OCI-LY7 (cell line): ENCODE data around the gene GAMT. TPM values are rescaled to one million over a fixed set of nuclear protein-coding genes. Genes with fewer than 3 reads are reported as not detected.

Experiments used
- BruUV-seq: library from RNA; stranded (reverse); fragments of 400-500 nt; replicated peaks from 2 replicates; lab custom pipeline; 2021; lab: Mats Ljungman, UMichigan
- CTCF ChIA-PET: fragments of 300-600 bp; sonication (Branson Sonifier 250); formaldehyde crosslinking; loops from one replicate; lab custom pipeline; 2022; ENCODE audit warnings: antibody characterized with exemption; ENCODE audit not compliant: unreplicated experiment; lab: Charles Lee
- POLR2A ChIA-PET: fragments of 300-600 bp; sonication (Branson Sonifier 250); formaldehyde crosslinking; loops from one replicate; lab custom pipeline; 2022; ENCODE audit warnings: antibody characterized with exemption; lab: Charles Lee
- DNase-seq: peaks from one replicate; pipeline ENCODE4 v3.0.0-alpha.2; 2015; ENCODE audit warnings: low spot score
- H2AFZ ChIP-seq: fragments of 200-600 bp; sonication (generic), shearing (Covaris generic); 2 replicates; pipeline ENCODE4 v1.6.1; 2014; ENCODE audit warnings: mild to moderate bottlenecking, antibody characterized with exemption, low read length, moderate library complexity
- H3K27ac ChIP-seq: fragments of 200-600 bp; sonication (generic); 2 replicates; pipeline ENCODE4 v1.5.1; 2014; ENCODE audit warnings: mixed run types, low read depth, mild to moderate bottlenecking, moderate library complexity, low read length, inconsistent platforms; ENCODE audit not compliant: poor library complexity, severe bottlenecking
- H3K36me3 ChIP-seq: fragments of 200-600 bp; sonication (generic); 2 replicates; pipeline ENCODE4 v1.6.1; 2014; ENCODE audit warnings: mild to moderate bottlenecking, antibody characterized with exemption, low read length, moderate library complexity, mixed read lengths; ENCODE audit not compliant: insufficient read depth
- H3K4me1 ChIP-seq: fragments of 200-600 bp; sonication (generic); 2 replicates; pipeline ENCODE4 v1.5.1; 2014; ENCODE audit warnings: mild to moderate bottlenecking, low read length; ENCODE audit not compliant: insufficient read depth, poor library complexity, severe bottlenecking
- H3K4me2 ChIP-seq: fragments of 200-600 bp; sonication (generic); 2 replicates; pipeline ENCODE4 v1.6.1; 2014; ENCODE audit warnings: mild to moderate bottlenecking, low read length
- H3K4me3 ChIP-seq: fragments of 200-600 bp; sonication (generic); 2 replicates; pipeline ENCODE4 v1.5.1; 2014; ENCODE audit warnings: mild to moderate bottlenecking, low read depth, low read length; ENCODE audit not compliant: poor library complexity, severe bottlenecking
- H3K79me2 ChIP-seq: fragments of 200-600 bp; sonication (generic); 2 replicates; pipeline ENCODE4 v1.6.1; 2016; ENCODE audit warnings: low read depth, mild to moderate bottlenecking, low read length, moderate library complexity, mixed read lengths; ENCODE audit not compliant: insufficient read depth
- H3K9me2 ChIP-seq: fragments of 200-600 bp; sonication (generic); 2 replicates; pipeline ENCODE4 v1.6.1; 2016; ENCODE audit warnings: mild to moderate bottlenecking, low read length, mixed read lengths; ENCODE audit not compliant: insufficient read depth
- H3K9me3 ChIP-seq: fragments of 200-600 bp; sonication (generic); 2 replicates; pipeline ENCODE4 v1.6.1; 2014; ENCODE audit warnings: mild to moderate bottlenecking, mixed run types, low read length, mixed read lengths
- H4K20me1 ChIP-seq: fragments of 200-600 bp; sonication (generic); 2 replicates; pipeline ENCODE4 v1.6.1; 2014; ENCODE audit warnings: mild to moderate bottlenecking, antibody characterized with exemption, low read length, moderate library complexity, mixed read lengths; ENCODE audit not compliant: insufficient read depth
- CTCF ChIP-seq: fragments of 200-600 bp; sonication (generic); conservative IDR thresholded peaks from 2 replicates; pipeline ENCODE4 v1.5.1; 2014; ENCODE audit warnings: mild to moderate bottlenecking, antibody characterized with exemption, low read length, moderate library complexity, mixed read lengths
- EZH2phosphoT487 ChIP-seq: fragments of 200-600 bp; sonication (generic); IDR thresholded peaks from 2 replicates; pipeline ENCODE4 v1.6.1; 2018; ENCODE audit warnings: low read depth, borderline replicate concordance, mild to moderate bottlenecking, mixed run types, antibody characterized with exemption, low read length, moderate library complexity, mixed read lengths
- intact Hi-C: fragments of 100-400 bp; cut with micrococcal nuclease; formaldehyde crosslinking; loops from one replicate; pipeline ENCODE4 v1.10.0; 2022; ENCODE audit not compliant: unreplicated experiment
- total RNA-seq, 2 experiments: library from RNA; depleted of rRNA in 1 of 2; stranded (reverse); fragments of >200 nt in 1 of 2; shearing (Covaris generic) in 1 of 2; gene quantifications; 2 replicates each; pipeline ENCODE4 v1.2.3, GENCODE V29; 2014 to 2022

The GAMT gene
- total RNA-seq, 2 experiments from 2014 or later: 14.4 to 27.5 TPM

DNA sequence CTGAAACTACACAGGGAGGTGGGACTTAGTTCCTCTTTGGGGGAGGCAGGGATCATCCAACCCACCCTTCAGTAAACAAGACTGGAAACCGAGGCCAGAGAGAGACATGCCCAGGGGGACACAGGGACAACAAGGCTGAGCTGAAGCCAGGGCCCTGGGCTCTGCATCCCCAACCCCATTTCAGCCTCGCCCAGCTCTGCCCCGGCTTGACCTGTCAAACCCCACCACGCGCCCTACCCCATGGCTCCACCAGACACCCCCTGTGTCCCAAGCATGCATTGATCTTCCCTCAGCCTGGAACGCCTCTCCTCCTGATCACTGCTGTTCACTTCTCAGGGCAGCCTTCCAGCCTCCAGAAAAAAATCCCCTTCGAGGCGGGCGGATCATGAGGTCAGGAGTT, 46.6 kb upstream of the GAMT start:
- Histone ChIP-seq H3K4me1 (peaks cover 31% of the 10 kb centered on the region), H3K4me2 (no peak overlapping the region), H2AFZ (no peak overlapping the region), H3K9me3 (no peaks in the 10 kb centered on the region), H3K4me3 (no peak overlapping the region), H3K9me2 (no peaks in the 10 kb centered on the region), H3K36me3 (peaks cover 5% of the 10 kb centered on the region), H4K20me1 (no peaks in the 10 kb centered on the region; the same call in 1 of the 2 replicates), H3K79me2 (no peaks in the 10 kb centered on the region), H3K27ac (no peak overlapping the region)
- TF ChIP-seq CTCF (no peak), EZH2phosphoT487 (no peak)
- intact Hi-C loops: no loop called here
- no peak for DNase-seq
- POLR2A ChIA-PET: no interaction called here
- CTCF ChIA-PET: no interaction called here
- BruUV-seq: no TSS peak

DNA sequence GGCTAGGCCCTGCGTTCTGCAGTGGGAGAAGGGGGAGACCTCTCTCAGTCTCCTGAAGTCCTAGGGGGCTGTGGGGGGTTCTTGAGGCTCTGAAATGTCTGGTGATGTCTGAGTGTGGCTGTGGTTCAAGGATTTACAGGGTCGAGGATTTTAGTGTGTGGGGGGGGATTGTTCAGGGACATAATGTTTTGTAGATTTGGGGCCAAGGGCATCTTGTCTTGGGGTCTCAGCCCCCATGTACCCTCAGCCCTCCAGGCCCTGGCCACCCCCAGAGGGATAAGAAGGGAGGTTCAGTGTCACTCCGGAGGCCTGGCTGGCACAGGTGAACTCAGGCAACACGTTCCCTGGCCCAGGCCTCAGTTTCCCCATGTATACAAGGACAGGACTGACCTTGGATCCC, 46.2 kb upstream of the GAMT start:
- H3K36me3 ChIP-seq: peaks cover 10% of the 10 kb centered on the region
- no peaks in the 10 kb centered on the region; the same call in 1 of the 2 replicates for H4K20me1 ChIP-seq
- H3K9me2 ChIP-seq: no peaks in the 10 kb centered on the region
- BruUV-seq: no TSS peak
- intact Hi-C loops: no loop called here
- ChIA-PET POLR2A (no interaction called here), CTCF (no interaction called here)
- no peaks in the 10 kb centered on the region for H3K79me2 ChIP-seq
- DNase-seq: no peak
- no peak overlapping the region for H2AFZ ChIP-seq
- TF ChIP-seq CTCF (no peak), EZH2phosphoT487 (no peak)
- H3K4me2 ChIP-seq: no peak overlapping the region
- no peaks in the 10 kb centered on the region for H3K9me3 ChIP-seq
- H3K4me3 ChIP-seq: no peak overlapping the region
- H3K27ac ChIP-seq: no peak overlapping the region
- H3K4me1 ChIP-seq: peaks cover 31% of the 10 kb centered on the region

- H4K20me1 ChIP-seq: no peaks in the 10 kb centered on the region; the same call in 1 of the 2 replicates
- no peaks in the 10 kb centered on the region for H3K79me2 ChIP-seq
- H3K9me3 ChIP-seq: no peaks in the 10 kb centered on the region
- no peak overlapping the region for H3K4me2 ChIP-seq
- H3K9me2 ChIP-seq: no peaks in the 10 kb centered on the region
- H3K36me3 ChIP-seq: peaks cover 16% of the 10 kb centered on the region
- H3K4me3 ChIP-seq: no peak overlapping the region
- POLR2A ChIA-PET: no interaction called here
- intact Hi-C loops: no loop called here
- no peak overlapping the region for H2AFZ ChIP-seq
- H3K4me1 ChIP-seq: peaks cover 31% of the 10 kb centered on the region
- no TSS peak for BruUV-seq
- TF ChIP-seq EZH2phosphoT487: no peak
- TF ChIP-seq CTCF: no peak
- H3K27ac ChIP-seq: no peak overlapping the region
- CTCF ChIA-PET: no interaction called here
- DNase-seq: no peak
These were observed 45.6 kb upstream of the GAMT start for GRCh38 chr19:1446713-1447481.
